GM18508 (cell line): ENCODE measurements around the gene VEPH1.

Source experiments
- ATAC-seq: cut with Tn5 transposase; IDR thresholded peaks from one replicate; pipeline ENCODE4 v1.9.1; 2021; ENCODE audit warnings: moderate number of reproducible peaks; ENCODE audit not compliant: insufficient read depth, unreplicated experiment

Gene VEPH1

GRCh38 chr3:157317895-157318294, 185.3 kb downstream of the VEPH1 start:
- ATAC-seq = no peak

- no peak for ATAC-seq
Observed at GRCh38 chr3:157313186-157313585, 190.0 kb downstream of the VEPH1 start.

DNA sequence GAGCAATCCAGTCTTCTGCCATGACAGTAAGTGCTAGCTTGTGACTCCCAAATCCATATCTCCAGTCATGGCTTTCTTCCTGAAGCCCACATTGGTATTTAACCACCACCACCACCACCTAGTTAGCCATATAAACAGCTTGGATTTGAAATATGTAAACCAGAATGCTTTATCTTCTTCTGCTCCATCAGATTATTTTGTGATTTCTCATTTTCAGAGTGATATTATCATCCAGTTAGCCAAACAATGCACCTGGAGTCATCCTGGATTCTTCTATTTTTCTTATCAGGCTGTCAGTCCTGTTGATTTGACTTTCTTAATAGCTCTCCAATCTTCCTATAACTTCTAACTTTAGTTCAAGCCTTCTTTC, 190.9 kb downstream of the VEPH1 start:
- no peak for ATAC-seq

DNA sequence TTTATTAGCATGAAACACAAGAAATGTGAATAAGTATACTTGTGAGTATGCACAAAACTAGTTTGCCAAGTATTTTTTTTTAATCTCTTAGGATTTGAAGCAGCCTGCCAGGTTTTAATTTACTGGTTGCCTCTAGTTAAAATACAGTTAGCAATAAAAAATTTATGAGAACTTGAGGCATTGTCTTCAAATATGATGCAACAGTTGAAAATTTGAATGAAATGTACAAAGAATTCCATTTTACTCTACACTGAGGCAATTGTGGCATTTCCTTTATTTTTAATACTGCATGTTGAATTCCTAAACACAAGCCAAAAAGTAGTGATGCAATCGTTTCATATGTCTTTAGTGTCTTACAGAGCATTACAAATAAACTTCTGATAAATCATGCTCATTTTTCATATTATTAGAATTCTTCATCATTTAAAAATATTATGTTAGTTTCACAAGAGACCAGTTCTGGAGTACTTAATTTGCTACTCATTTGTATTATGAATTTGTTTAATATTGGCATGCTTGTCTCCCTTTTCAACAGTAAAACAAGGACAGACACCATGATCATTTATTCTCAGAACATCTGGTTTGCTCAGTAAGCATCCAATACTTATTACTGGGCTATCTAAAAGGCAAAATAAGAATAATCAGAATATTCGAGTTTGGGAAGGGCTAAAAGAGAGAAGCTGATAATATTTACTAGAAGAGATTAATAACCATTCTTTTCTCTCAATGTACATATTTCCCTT, 191.4 kb downstream of the VEPH1 start:
- no peak for ATAC-seq

GRCh38 chr3:157310329-157311052, 192.7 kb downstream of the VEPH1 start:
- no peak for ATAC-seq

GRCh38 chr3:157306502-157306901, 196.7 kb downstream of the VEPH1 start:
- ATAC-seq = no peak

GRCh38 chr3:157305392-157305791, 197.8 kb downstream of the VEPH1 start:
- no peak for ATAC-seq

- no peak for ATAC-seq
Observed at GRCh38 chr3:157301755-157302154, 201.5 kb downstream of the VEPH1 start.

- ATAC-seq = no peak
Observed at GRCh38 chr3:157300981-157301663, 202.1 kb downstream of the VEPH1 start.

DNA sequence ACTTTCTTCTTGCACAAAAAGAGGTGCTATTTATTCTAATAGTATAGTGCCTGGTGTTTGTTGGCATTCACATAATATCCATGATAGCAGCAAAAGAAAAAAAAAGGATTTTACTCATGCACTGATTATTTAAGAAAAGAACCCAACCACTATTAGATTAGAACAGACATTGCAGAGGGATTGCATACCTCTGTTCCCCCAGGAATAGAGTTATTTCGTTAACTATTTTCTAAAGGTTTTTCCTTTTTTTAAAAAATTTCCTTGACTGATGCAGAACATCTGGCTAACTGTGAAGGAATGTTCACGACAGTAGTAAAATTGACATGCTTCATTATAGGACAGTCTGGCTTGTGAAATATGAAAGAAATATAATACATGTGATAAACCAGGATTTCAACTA, 203.1 kb downstream of the VEPH1 start:
- ATAC-seq = no peak

DNA sequence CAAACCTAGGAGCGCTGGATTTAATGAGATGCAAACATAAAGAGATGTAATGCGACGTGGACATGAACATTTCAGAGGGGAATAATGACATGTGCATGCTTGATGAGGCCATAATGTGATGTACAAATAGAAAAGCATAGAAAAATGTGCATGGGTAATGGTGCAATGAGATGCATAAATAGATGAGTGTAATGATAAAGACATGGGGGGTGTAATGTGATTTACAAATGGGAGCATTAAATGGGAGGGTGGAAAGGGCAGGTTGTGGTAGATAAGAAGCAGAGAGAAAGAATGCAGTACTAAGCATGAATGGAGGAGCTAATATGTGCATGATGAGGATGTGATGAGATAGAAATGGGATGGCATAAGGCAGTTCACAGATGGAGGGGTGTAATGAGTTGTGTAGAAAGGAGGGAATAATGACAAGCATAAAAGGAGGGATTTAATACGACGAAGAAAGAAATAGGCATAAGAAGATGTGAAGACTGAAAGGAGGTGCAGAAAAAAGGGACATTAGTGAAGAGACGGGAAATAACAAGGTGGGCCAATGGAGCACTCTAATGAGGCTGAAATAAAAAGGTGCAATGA, 205.8 kb downstream of the VEPH1 start:
- ATAC-seq = no peak

GRCh38 chr3:157294953-157295352, 208.3 kb downstream of the VEPH1 start:
- ATAC-seq = no peak

DNA sequence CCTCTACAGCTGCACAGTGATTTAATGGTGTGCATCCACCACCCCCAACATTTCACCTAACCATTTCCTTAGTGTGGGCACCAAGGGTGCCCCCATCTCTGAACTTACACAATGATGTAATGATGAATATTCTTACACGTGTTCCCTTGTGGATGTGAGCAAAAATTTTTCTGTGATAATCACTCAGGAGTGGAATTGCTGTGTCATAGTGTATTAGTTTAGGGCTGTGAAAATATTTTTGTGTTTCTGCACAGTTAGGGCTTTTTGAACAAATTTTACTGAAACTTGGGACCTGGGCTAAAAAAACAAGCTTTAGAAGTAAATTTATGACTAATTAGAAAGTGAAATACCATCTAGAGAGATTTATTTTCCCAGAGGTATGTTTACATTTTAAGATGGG, 208.7 kb downstream of the VEPH1 start:
- ATAC-seq = no peak

- no peak for ATAC-seq
Observed at GRCh38 chr3:157290766-157291165, 212.4 kb downstream of the VEPH1 start.

DNA sequence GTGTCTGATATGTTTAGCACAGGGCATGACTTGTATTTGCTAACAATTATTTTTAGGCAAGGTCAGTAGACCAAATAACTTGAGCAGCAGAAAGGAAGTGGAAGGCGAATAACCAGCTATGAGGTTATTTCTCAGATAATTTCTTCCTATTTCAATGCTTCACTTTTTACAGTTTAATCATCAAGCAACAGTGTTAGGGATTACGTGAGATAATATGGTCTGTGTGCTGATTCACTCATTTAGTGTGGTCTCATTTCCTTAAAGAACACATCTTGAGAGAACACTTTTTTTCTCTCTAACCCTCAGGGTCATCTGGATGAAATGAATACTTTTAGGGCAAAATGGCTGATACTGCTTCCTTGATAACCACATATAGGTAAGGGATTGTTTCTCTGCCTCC, 217.2 kb downstream of the VEPH1 start:
- ATAC-seq = no peak

- ATAC-seq = no peak
Observed at GRCh38 chr3:157285141-157285540, 218.1 kb downstream of the VEPH1 start.

GRCh38 chr3:157284688-157285087, 218.5 kb downstream of the VEPH1 start:
- ATAC-seq = no peak

DNA sequence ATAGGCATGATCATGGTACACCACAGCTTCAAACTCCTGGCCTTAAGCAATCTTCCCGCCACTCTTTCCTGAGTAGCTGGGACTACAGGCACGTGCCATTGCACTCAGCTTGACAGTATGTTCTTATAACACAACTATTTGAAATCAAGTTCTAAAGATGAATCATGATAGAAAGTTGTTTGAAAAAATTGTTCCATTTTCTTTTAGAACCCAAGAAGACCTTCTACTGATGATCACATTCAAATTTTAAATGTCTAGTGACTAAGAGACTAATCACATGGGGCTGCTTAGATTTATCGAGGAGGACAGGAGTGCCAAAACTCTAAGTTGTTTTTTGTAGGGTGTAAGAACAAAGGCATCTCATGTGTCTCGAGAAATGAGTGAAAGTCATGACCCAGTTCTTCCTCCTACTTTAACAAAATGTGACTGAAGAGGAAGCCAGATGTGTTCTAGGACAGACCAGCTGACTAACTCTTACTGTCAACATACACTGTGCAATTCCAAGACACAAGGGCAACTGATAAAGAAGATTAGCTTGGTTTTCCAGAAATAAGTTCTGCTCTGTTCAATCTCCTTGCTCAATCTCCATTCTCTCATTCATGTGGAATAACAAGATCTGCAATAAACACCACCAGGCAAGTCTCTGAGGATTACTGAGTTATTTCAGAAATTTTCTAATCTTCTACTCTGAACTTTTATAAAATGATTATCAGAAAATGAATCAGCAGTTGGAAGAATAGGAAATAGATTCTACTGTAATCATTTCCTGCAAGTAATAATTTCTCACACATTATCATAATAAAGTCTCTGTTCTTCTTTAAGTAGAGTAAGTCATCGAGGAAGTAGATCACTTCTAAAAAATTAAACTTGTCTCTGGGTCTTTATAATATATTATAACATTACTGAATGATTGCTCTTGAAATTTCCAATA, 220.7 kb downstream of the VEPH1 start:
- ATAC-seq = no peak

- no peak for ATAC-seq
Observed at GRCh38 chr3:157280786-157281185, 222.4 kb downstream of the VEPH1 start.

GRCh38 chr3:157280354-157280753, 222.9 kb downstream of the VEPH1 start:
- ATAC-seq = no peak
